ENCODE data around the gene LYRM4.

LYRM4 gene

DNA sequence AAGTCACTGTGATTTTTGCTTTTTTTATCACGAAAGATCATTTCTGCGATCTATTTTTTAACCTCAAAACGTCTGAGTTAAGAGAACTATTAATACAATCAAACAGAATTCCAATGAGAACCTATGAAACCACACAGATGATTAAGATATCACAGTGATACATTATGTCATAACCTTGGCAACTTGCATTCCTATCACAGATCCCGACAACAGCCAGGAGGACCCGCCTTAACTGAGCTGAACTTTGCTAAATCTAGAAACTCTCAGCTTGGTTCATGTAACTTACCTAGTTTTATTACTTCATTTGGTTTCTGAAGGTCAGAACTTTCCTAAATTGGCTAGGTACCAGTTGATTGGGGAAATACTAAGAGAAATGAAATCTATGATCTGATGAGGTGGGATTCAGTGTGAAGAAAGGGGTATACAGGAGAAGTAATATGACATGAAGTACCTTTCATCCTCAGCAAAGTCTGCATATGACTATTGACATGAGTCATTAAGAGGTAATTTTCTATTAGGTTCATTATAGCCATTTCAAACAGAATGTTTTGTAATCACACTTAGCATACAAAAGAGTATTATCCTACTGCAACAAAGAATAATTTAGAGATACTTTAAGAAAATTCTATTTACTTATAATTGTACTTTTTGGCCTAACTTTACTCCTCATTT is 11.2 kb downstream of the LYRM4 start:
- Histone ChIP-seq H3K79me2 (peaks cover 8% of the 10 kb centered on the region), H2AFZ (no peak overlapping the region), H3K9me3 (ENCODE audit: control insufficient read depth, low read length) (no peaks in the 10 kb centered on the region), H3K4me1 (no peaks in the 10 kb centered on the region), H3K9ac (no peak overlapping the region), H3K27ac (no peak overlapping the region), H3K36me3 (ENCODE audit: control insufficient read depth, insufficient read depth, low read length) (no peaks in the 10 kb centered on the region), H3K4me3 (ENCODE audit: low read depth, low read length) (no peak overlapping the region), H3K4me2 (ENCODE audit: low read length) (no peak overlapping the region), H3K27me3 (ENCODE audit: control insufficient read depth, insufficient read depth, low read length) (no peaks in the 10 kb centered on the region)
- TF ChIP-seq, protein P1, sequence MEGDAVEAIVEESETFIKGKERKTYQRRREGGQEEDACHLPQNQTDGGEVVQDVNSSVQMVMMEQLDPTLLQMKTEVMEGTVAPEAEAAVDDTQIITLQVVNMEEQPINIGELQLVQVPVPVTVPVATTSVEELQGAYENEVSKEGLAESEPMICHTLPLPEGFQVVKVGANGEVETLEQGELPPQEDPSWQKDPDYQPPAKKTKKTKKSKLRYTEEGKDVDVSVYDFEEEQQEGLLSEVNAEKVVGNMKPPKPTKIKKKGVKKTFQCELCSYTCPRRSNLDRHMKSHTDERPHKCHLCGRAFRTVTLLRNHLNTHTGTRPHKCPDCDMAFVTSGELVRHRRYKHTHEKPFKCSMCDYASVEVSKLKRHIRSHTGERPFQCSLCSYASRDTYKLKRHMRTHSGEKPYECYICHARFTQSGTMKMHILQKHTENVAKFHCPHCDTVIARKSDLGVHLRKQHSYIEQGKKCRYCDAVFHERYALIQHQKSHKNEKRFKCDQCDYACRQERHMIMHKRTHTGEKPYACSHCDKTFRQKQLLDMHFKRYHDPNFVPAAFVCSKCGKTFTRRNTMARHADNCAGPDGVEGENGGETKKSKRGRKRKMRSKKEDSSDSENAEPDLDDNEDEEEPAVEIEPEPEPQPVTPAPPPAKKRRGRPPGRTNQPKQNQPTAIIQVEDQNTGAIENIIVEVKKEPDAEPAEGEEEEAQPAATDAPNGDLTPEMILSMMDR (IDR thresholded peaks at IDR 0.05) = no peak

DNA sequence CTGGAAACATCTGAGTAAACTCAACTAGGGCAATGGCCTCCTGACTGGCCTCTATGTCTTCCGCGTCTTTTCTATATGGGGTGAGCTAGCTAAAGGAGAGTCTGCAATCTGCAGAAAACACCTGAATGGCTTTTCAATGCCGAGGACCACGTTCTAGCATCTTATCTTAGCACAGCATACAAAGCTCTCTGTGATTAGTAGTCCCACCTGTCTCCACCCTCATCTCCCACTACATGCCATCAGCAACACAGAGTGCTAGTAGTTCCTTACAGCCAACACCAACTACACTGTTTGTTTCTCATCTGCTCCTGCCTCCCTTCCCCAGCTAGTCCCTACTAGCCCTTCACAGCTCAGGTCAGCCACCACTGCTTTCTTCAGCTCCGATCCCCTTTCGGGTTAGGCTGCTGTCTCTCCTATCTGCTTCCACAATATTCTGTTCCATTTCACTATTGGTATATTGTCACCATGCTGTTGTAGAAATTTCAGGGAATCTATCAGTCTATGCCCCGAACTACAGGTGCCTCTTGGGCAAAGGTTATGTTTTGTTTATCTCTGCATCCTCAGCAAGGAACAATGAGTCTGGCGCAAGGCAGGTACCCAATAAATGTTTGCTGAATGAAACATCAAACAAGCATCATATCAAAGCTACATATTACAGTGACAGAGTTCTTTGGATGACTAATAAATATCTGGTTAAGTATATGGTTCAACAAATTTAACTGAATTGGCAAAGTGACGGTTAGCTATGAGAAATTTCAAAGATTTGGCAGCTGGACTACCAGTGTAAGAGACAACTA is 12.2 kb downstream of the LYRM4 start:
- no peaks in the 10 kb centered on the region for H3K4me1 ChIP-seq
- H3K79me2 ChIP-seq = peaks cover 8% of the 10 kb centered on the region
- H2AFZ ChIP-seq = no peak overlapping the region
- H3K27ac ChIP-seq = no peak overlapping the region
- no peaks in the 10 kb centered on the region for H3K36me3 ChIP-seq (ENCODE audit: control insufficient read depth, insufficient read depth, low read length)
- TF ChIP-seq, protein P1 (IDR thresholded peaks at IDR 0.05) = no peak
- H3K9me3 ChIP-seq (ENCODE audit: control insufficient read depth, low read length) = no peaks in the 10 kb centered on the region
- no peak overlapping the region for H3K4me2 ChIP-seq (ENCODE audit: low read length)
- no peak overlapping the region for H3K9ac ChIP-seq
- H3K27me3 ChIP-seq (ENCODE audit: control insufficient read depth, insufficient read depth, low read length) = no peaks in the 10 kb centered on the region
- no peak overlapping the region for H3K4me3 ChIP-seq (ENCODE audit: low read depth, low read length)

DNA sequence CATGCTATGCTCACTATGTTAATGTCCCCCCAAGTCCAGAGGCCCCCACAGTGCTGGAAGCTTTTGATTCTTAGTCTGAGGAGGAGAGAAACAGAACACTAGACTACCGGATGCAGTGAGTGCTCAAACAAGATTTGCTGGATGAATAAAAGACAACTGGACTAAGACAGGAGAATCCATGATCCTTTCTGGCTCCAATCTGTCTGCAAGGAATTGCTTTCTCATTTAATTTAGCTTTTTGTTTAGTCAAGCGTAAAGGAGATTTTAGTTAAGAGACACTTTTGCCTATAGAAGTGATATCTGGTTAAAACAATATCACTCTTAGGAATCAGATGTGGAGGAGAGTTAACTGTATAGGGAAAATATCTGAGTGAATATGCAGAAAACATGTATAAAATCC is 13.5 kb downstream of the LYRM4 start:
- Histone ChIP-seq H3K27ac (no peak overlapping the region), H3K36me3 (ENCODE audit: control insufficient read depth, insufficient read depth, low read length) (no peaks in the 10 kb centered on the region), H3K9me3 (ENCODE audit: control insufficient read depth, low read length) (no peaks in the 10 kb centered on the region), H3K79me2 (peaks cover 2% of the 10 kb centered on the region), H2AFZ (no peak overlapping the region), H3K4me2 (ENCODE audit: low read length) (no peak overlapping the region), H3K27me3 (ENCODE audit: control insufficient read depth, insufficient read depth, low read length) (no peaks in the 10 kb centered on the region), H3K4me3 (ENCODE audit: low read depth, low read length) (no peak overlapping the region), H3K9ac (no peak overlapping the region), H3K4me1 (no peaks in the 10 kb centered on the region)
- TF ChIP-seq, protein P1 (IDR thresholded peaks at IDR 0.05) = no peak

DNA sequence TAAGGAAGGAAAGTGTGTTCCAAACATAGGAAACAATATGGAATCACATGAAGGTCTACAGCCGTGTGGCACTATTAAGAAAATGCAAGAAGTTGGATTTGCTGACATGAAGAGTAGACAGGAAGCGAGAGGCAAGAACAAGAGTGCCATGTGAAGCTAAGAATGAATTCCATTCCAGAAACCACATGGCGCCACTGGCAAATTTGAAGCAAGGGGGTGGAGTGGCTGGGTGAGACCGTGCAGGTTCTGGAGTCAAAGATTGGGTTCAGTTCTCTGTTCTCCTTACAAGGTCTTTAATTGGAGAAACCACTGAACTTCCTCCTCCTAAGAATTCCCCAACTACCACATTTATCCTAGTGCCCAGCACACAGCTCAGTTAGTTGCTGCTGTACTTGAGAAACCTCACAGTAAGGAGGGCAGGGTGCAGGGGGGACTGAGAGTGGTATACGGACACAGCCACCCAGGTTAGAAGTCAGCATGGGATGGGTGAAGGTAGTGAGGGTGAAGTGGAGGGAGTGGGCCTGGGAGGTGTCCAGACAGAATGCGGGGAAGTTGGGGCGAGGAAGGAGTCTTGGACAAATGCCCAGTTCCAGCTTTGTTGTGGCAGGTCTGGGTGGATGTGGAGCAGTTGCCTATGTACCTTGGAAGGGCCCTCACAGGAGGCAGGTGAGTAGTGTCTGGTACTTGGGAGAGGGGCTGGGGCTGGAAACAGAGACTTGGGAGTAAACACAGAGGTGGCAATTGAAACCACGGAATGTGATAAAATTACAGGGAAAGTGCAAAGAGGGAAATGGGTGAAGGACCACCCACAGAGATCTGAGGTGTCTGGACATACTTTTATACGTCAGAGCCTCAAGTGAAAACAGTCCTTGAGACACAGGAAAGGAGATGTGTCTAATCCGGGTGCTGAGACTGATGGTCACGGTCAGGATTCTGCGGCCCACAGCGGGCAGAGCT is 14.3 kb downstream of the LYRM4 start:
- H3K9ac ChIP-seq = no peak overlapping the region

More for the DNA sequence above, 14.3 kb downstream of the LYRM4 start:
- H3K27ac ChIP-seq = no peak overlapping the region
- no peak overlapping the region for H3K4me3 ChIP-seq (ENCODE audit: low read depth, low read length)
- TF ChIP-seq, protein P1 (IDR thresholded peaks at IDR 0.05) = no peak
- no peak overlapping the region for H3K4me2 ChIP-seq (ENCODE audit: low read length)
- H3K36me3 ChIP-seq (ENCODE audit: control insufficient read depth, insufficient read depth, low read length) = no peaks in the 10 kb centered on the region
- H2AFZ ChIP-seq = no peak overlapping the region
- H3K9me3 ChIP-seq (ENCODE audit: control insufficient read depth, low read length) = no peaks in the 10 kb centered on the region
- no peaks in the 10 kb centered on the region for H3K79me2 ChIP-seq
- H3K27me3 ChIP-seq (ENCODE audit: control insufficient read depth, insufficient read depth, low read length) = no peaks in the 10 kb centered on the region
- H3K4me1 ChIP-seq = no peaks in the 10 kb centered on the region
